Measurements from ENCODE around the gene TAB2.

GRCh38 chr6:149439626-149440025 is 122.1 kb downstream of the TAB2 start:
- TF ChIP-seq NFIC (IDR thresholded peaks at IDR 0.05): no peak
- TF ChIP-seq TEAD4 (IDR thresholded peaks at IDR 0.05): no peak
- no peak for TF ChIP-seq EGR1 (IDR thresholded peaks at IDR 0.05)
- no peak for TF ChIP-seq RAD21 (IDR thresholded peaks at IDR 0.05; ENCODE audit: low read depth)
- TF ChIP-seq EP300 (IDR thresholded peaks at IDR 0.05; ENCODE audit: borderline replicate concordance): no peak
- TF ChIP-seq, protein P1, sequence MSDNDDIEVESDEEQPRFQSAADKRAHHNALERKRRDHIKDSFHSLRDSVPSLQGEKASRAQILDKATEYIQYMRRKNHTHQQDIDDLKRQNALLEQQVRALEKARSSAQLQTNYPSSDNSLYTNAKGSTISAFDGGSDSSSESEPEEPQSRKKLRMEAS (IDR thresholded peaks at IDR 0.05): no peak
- TF ChIP-seq REST (IDR thresholded peaks at IDR 0.05; ENCODE audit: low read depth): no peak

Measured in Ishikawa (cell line).